ENCODE measurements around the gene DESI1. TPM values are rescaled to one million over a fixed set of nuclear protein-coding genes. Genes with fewer than 3 reads are reported as not detected.

DESI1 gene
- polyA plus RNA-seq, 1 donor from 2014 or later, result 27.5 TPM

- no peak overlapping the region for H2AFZ ChIP-seq (ENCODE audit: low read depth, low read length)
- peaks cover 6% of the 10 kb centered on the region for H3K36me3 ChIP-seq (ENCODE audit: insufficient read depth, low read length)
- no peak overlapping the region for H3K4me2 ChIP-seq (ENCODE audit: low read length)
- no peaks in the 10 kb centered on the region for H3K9me3 ChIP-seq (ENCODE audit: low read length)
- no peaks in the 10 kb centered on the region for H4K20me1 ChIP-seq (ENCODE audit: insufficient read depth)
- H3K27me3 ChIP-seq (ENCODE audit: insufficient read depth, low read depth, low read length), result no peaks in the 10 kb centered on the region
- no peak overlapping the region for H3K4me3 ChIP-seq (ENCODE audit: low read length)
- H3K9ac ChIP-seq (ENCODE audit: low read length), result no peak overlapping the region
- no peak for TF ChIP-seq TAF1 (IDR thresholded peaks at IDR 0.05; ENCODE audit: low read depth)
- no peak for TF ChIP-seq EP300 (conservative IDR thresholded peaks at IDR 0.05; ENCODE audit: poor library complexity, severe bottlenecking)
- no peak for TF ChIP-seq REST (IDR thresholded peaks at IDR 0.05; ENCODE audit: borderline replicate concordance)
- no peak for TF ChIP-seq MXI1 (conservative IDR thresholded peaks at IDR 0.05; ENCODE audit: poor library complexity, severe bottlenecking)
- no peak for TF ChIP-seq POLR2AphosphoS5 (IDR thresholded peaks at IDR 0.05)
- no peak for TF ChIP-seq SMC3 (conservative IDR thresholded peaks at IDR 0.05; ENCODE audit: poor library complexity)
- no peak for TF ChIP-seq EZH2 (IDR thresholded peaks at IDR 0.05; ENCODE audit: borderline replicate concordance, insufficient read depth, low read length, poor library complexity, severe bottlenecking)
- TF ChIP-seq CTCF (IDR thresholded peaks at IDR 0.05; ENCODE audit: poor library complexity, severe bottlenecking), result no peak
- no peak for TF ChIP-seq RAD21 (conservative IDR thresholded peaks at IDR 0.05)
- peaks cover 2% of the 10 kb centered on the region for H3K79me2 ChIP-seq (replicated peaks; ENCODE audit: insufficient read depth, low read length)
- H3K27ac ChIP-seq (ENCODE audit: low read length), result no peak overlapping the region
- H3K9me2 ChIP-seq (ENCODE audit: insufficient read depth, low read length), result no peaks in the 10 kb centered on the region
- no peaks in the 10 kb centered on the region for H3F3A ChIP-seq (ENCODE audit: insufficient read depth, low read length, poor library complexity, severe bottlenecking)
Measured at GRCh38 chr22:41642331-41643110, 21.7 kb upstream of the DESI1 start.

- no peak for TF ChIP-seq SMC3 (conservative IDR thresholded peaks at IDR 0.05; ENCODE audit: poor library complexity)
- no peak for TF ChIP-seq MXI1 (conservative IDR thresholded peaks at IDR 0.05; ENCODE audit: poor library complexity, severe bottlenecking)
- no peak for TF ChIP-seq EZH2 (IDR thresholded peaks at IDR 0.05; ENCODE audit: borderline replicate concordance, insufficient read depth, low read length, poor library complexity, severe bottlenecking)
- no peak for TF ChIP-seq CTCF (IDR thresholded peaks at IDR 0.05; ENCODE audit: poor library complexity, severe bottlenecking)
- TF ChIP-seq EP300 (conservative IDR thresholded peaks at IDR 0.05; ENCODE audit: poor library complexity, severe bottlenecking), result no peak
- no peak for TF ChIP-seq TAF1 (IDR thresholded peaks at IDR 0.05; ENCODE audit: low read depth)
- TF ChIP-seq POLR2AphosphoS5 (IDR thresholded peaks at IDR 0.05), result no peak
- no peak for TF ChIP-seq RAD21 (conservative IDR thresholded peaks at IDR 0.05)
- TF ChIP-seq REST (IDR thresholded peaks at IDR 0.05; ENCODE audit: borderline replicate concordance), result no peak
- Histone ChIP-seq H3K36me3 (ENCODE audit: insufficient read depth, low read length) (peaks cover 6% of the 10 kb centered on the region), H4K20me1 (ENCODE audit: insufficient read depth) (no peaks in the 10 kb centered on the region)
Measured at GRCh38 chr22:41641854-41642253, 21.0 kb upstream of the DESI1 start.

More at GRCh38 chr22:41641854-41642253, 21.0 kb upstream of the DESI1 start:
- Histone ChIP-seq H3F3A (ENCODE audit: insufficient read depth, low read length, poor library complexity, severe bottlenecking) (no peaks in the 10 kb centered on the region), H3K9ac (ENCODE audit: low read length) (no peak overlapping the region), H3K79me2 (replicated peaks; ENCODE audit: insufficient read depth, low read length) (peaks cover 2% of the 10 kb centered on the region), H3K9me3 (ENCODE audit: low read length) (no peaks in the 10 kb centered on the region), H3K4me2 (ENCODE audit: low read length) (no peak overlapping the region), H3K27ac (ENCODE audit: low read length) (no peak overlapping the region), H3K27me3 (ENCODE audit: insufficient read depth, low read depth, low read length) (no peaks in the 10 kb centered on the region), H2AFZ (ENCODE audit: low read depth, low read length) (no peak overlapping the region), H3K9me2 (ENCODE audit: insufficient read depth, low read length) (no peaks in the 10 kb centered on the region), H3K4me3 (ENCODE audit: low read length) (no peak overlapping the region)

All from neural cell (in vitro differentiated cells).